Measurements from ENCODE around the gene KCTD19.

The KCTD19 gene

GRCh38 chr16:67299269-67299668 lies 27.3 kb downstream of the KCTD19 start:
- no peak overlapping the region for H3K4me3 ChIP-seq (ENCODE audit: extremely low read depth, insufficient read depth, low read length, poor library complexity, severe bottlenecking)
- H3K27ac ChIP-seq (ENCODE audit: low read depth, low read length, severe bottlenecking): no peak overlapping the region

GRCh38 chr16:67298277-67298676 lies 28.3 kb downstream of the KCTD19 start:
- H3K36me3 ChIP-seq (ENCODE audit: control insufficient read depth, insufficient read depth, low read length): no peaks in the 10 kb centered on the region
- WGBS, 2 experiments (ENCODE audit: insufficient coverage in 2 of 2): 92 to 98% methylated on average over 6 to 9 of the region's 9 CpGs
- no peaks in the 10 kb centered on the region for H3K9me3 ChIP-seq (ENCODE audit: control insufficient read depth, low read length)
- H3K4me3 ChIP-seq (ENCODE audit: extremely low read depth, insufficient read depth, low read length, poor library complexity, severe bottlenecking): no peak overlapping the region
- H3K27ac ChIP-seq (ENCODE audit: low read depth, low read length, severe bottlenecking): no peak overlapping the region
- no peaks in the 10 kb centered on the region for H3K4me1 ChIP-seq (ENCODE audit: control insufficient read depth, insufficient read depth, low read length, poor library complexity, severe bottlenecking)

More at GRCh38 chr16:67299269-67299668, 27.3 kb downstream of the KCTD19 start:
- WGBS, 2 experiments (ENCODE audit: insufficient coverage in 2 of 2): 92 to 95% methylated on average over 14 of the region's 15 CpGs
- H3K4me1 ChIP-seq (ENCODE audit: control insufficient read depth, insufficient read depth, low read length, poor library complexity, severe bottlenecking): no peaks in the 10 kb centered on the region
- H3K9me3 ChIP-seq (ENCODE audit: control insufficient read depth, low read length): no peaks in the 10 kb centered on the region
- H3K36me3 ChIP-seq (ENCODE audit: control insufficient read depth, insufficient read depth, low read length): no peaks in the 10 kb centered on the region

GRCh38 chr16:67296420-67296819 lies 30.1 kb downstream of the KCTD19 start:
- Histone ChIP-seq H3K36me3 (ENCODE audit: control insufficient read depth, insufficient read depth, low read length) (no peaks in the 10 kb centered on the region), H3K4me1 (ENCODE audit: control insufficient read depth, insufficient read depth, low read length, poor library complexity, severe bottlenecking) (no peaks in the 10 kb centered on the region), H3K27ac (ENCODE audit: low read depth, low read length, severe bottlenecking) (no peak overlapping the region), H3K4me3 (ENCODE audit: extremely low read depth, insufficient read depth, low read length, poor library complexity, severe bottlenecking) (no peak overlapping the region), H3K9me3 (ENCODE audit: control insufficient read depth, low read length) (no peaks in the 10 kb centered on the region)
- WGBS, 2 experiments (ENCODE audit: insufficient coverage in 2 of 2): 83% methylated on average over 1 of the region's 3 CpGs; no CpG with 5 or more reads in 1 of the 2 experiments

- no peak overlapping the region for H3K27ac ChIP-seq (ENCODE audit: low read depth, low read length, severe bottlenecking)
- H3K4me1 ChIP-seq (ENCODE audit: control insufficient read depth, insufficient read depth, low read length, poor library complexity, severe bottlenecking): no peaks in the 10 kb centered on the region
- H3K36me3 ChIP-seq (ENCODE audit: control insufficient read depth, insufficient read depth, low read length): no peaks in the 10 kb centered on the region
- no peaks in the 10 kb centered on the region for H3K9me3 ChIP-seq (ENCODE audit: control insufficient read depth, low read length)
- WGBS, 2 experiments (ENCODE audit: insufficient coverage in 2 of 2): 89 to 90% methylated on average over 4 of the region's 7 CpGs
- no peak overlapping the region for H3K4me3 ChIP-seq (ENCODE audit: extremely low read depth, insufficient read depth, low read length, poor library complexity, severe bottlenecking)
These were observed 31.6 kb downstream of the KCTD19 start for GRCh38 chr16:67294938-67295361.

- no peaks in the 10 kb centered on the region for H3K36me3 ChIP-seq (ENCODE audit: control insufficient read depth, insufficient read depth, low read length)
- H3K4me1 ChIP-seq (ENCODE audit: control insufficient read depth, insufficient read depth, low read length, poor library complexity, severe bottlenecking): no peaks in the 10 kb centered on the region
- no peaks in the 10 kb centered on the region for H3K9me3 ChIP-seq (ENCODE audit: control insufficient read depth, low read length)
- no peak overlapping the region for H3K27ac ChIP-seq (ENCODE audit: low read depth, low read length, severe bottlenecking)
- no peak overlapping the region for H3K4me3 ChIP-seq (ENCODE audit: extremely low read depth, insufficient read depth, low read length, poor library complexity, severe bottlenecking)
- WGBS, 2 experiments (ENCODE audit: insufficient coverage in 2 of 2): 86 to 94% methylated on average over 3 to 4 of the region's 4 CpGs
These were observed 32.3 kb downstream of the KCTD19 start for GRCh38 chr16:67294171-67294757.

- 93 to 95% methylated on average over 4 to 7 of the region's 7 CpGs for WGBS, 2 experiments (ENCODE audit: insufficient coverage in 2 of 2)
These were observed 35.1 kb downstream of the KCTD19 start for GRCh38 chr16:67291461-67291860.

GRCh38 chr16:67287960-67288359 lies 38.6 kb downstream of the KCTD19 start:
- Histone ChIP-seq H3K4me3 (ENCODE audit: extremely low read depth, insufficient read depth, low read length, poor library complexity, severe bottlenecking) (no peak overlapping the region), H3K36me3 (ENCODE audit: control insufficient read depth, insufficient read depth, low read length) (no peaks in the 10 kb centered on the region), H3K27ac (ENCODE audit: low read depth, low read length, severe bottlenecking) (no peak overlapping the region), H3K4me1 (ENCODE audit: control insufficient read depth, insufficient read depth, low read length, poor library complexity, severe bottlenecking) (peaks cover 3% of the 10 kb centered on the region), H3K9me3 (ENCODE audit: control insufficient read depth, low read length) (no peaks in the 10 kb centered on the region)
- WGBS, 2 experiments (ENCODE audit: insufficient coverage in 2 of 2): 91% methylated on average over 12 to 14 of the region's 14 CpGs

More at GRCh38 chr16:67291461-67291860, 35.1 kb downstream of the KCTD19 start:
- Histone ChIP-seq H3K9me3 (ENCODE audit: control insufficient read depth, low read length) (no peaks in the 10 kb centered on the region), H3K4me1 (ENCODE audit: control insufficient read depth, insufficient read depth, low read length, poor library complexity, severe bottlenecking) (no peaks in the 10 kb centered on the region), H3K36me3 (ENCODE audit: control insufficient read depth, insufficient read depth, low read length) (no peaks in the 10 kb centered on the region), H3K27ac (ENCODE audit: low read depth, low read length, severe bottlenecking) (no peak overlapping the region), H3K4me3 (ENCODE audit: extremely low read depth, insufficient read depth, low read length, poor library complexity, severe bottlenecking) (no peak overlapping the region)

GRCh38 chr16:67286441-67287235 lies 39.9 kb downstream of the KCTD19 start:
- Histone ChIP-seq H3K4me1 (ENCODE audit: control insufficient read depth, insufficient read depth, low read length, poor library complexity, severe bottlenecking) (peaks cover 3% of the 10 kb centered on the region), H3K9me3 (ENCODE audit: control insufficient read depth, low read length) (no peaks in the 10 kb centered on the region), H3K4me3 (ENCODE audit: extremely low read depth, insufficient read depth, low read length, poor library complexity, severe bottlenecking) (no peak overlapping the region), H3K27ac (ENCODE audit: low read depth, low read length, severe bottlenecking) (no peak overlapping the region), H3K36me3 (ENCODE audit: control insufficient read depth, insufficient read depth, low read length) (no peaks in the 10 kb centered on the region)
- WGBS, 2 experiments (ENCODE audit: insufficient coverage in 2 of 2): 95 to 97% methylated on average over 22 to 28 of the region's 28 CpGs

- H3K27ac ChIP-seq (ENCODE audit: low read depth, low read length, severe bottlenecking): no peak overlapping the region
- H3K4me3 ChIP-seq (ENCODE audit: extremely low read depth, insufficient read depth, low read length, poor library complexity, severe bottlenecking): no peak overlapping the region
- peaks cover 3% of the 10 kb centered on the region for H3K4me1 ChIP-seq (ENCODE audit: control insufficient read depth, insufficient read depth, low read length, poor library complexity, severe bottlenecking)
- no peaks in the 10 kb centered on the region for H3K9me3 ChIP-seq (ENCODE audit: control insufficient read depth, low read length)
- 74 to 80% methylated on average over 31 to 32 of the region's 34 CpGs for WGBS, 2 experiments (ENCODE audit: insufficient coverage in 2 of 2)
- no peaks in the 10 kb centered on the region for H3K36me3 ChIP-seq (ENCODE audit: control insufficient read depth, insufficient read depth, low read length)
These were observed 41.6 kb downstream of the KCTD19 start for GRCh38 chr16:67284699-67285646.

GRCh38 chr16:67283826-67284555 lies 42.5 kb downstream of the KCTD19 start:
- H3K4me1 ChIP-seq (ENCODE audit: control insufficient read depth, insufficient read depth, low read length, poor library complexity, severe bottlenecking): peaks cover 3% of the 10 kb centered on the region
- no peak overlapping the region for H3K27ac ChIP-seq (ENCODE audit: low read depth, low read length, severe bottlenecking)
- no peaks in the 10 kb centered on the region for H3K36me3 ChIP-seq (ENCODE audit: control insufficient read depth, insufficient read depth, low read length)
- no peaks in the 10 kb centered on the region for H3K9me3 ChIP-seq (ENCODE audit: control insufficient read depth, low read length)
- 93 to 95% methylated on average over 15 to 20 of the region's 21 CpGs for WGBS, 2 experiments (ENCODE audit: insufficient coverage in 2 of 2)
- no peak overlapping the region for H3K4me3 ChIP-seq (ENCODE audit: extremely low read depth, insufficient read depth, low read length, poor library complexity, severe bottlenecking)

Measured in mesodermal cell (in vitro differentiated cells).